ENCODE measurements around the gene NAT8L.

The NAT8L gene

DNA sequence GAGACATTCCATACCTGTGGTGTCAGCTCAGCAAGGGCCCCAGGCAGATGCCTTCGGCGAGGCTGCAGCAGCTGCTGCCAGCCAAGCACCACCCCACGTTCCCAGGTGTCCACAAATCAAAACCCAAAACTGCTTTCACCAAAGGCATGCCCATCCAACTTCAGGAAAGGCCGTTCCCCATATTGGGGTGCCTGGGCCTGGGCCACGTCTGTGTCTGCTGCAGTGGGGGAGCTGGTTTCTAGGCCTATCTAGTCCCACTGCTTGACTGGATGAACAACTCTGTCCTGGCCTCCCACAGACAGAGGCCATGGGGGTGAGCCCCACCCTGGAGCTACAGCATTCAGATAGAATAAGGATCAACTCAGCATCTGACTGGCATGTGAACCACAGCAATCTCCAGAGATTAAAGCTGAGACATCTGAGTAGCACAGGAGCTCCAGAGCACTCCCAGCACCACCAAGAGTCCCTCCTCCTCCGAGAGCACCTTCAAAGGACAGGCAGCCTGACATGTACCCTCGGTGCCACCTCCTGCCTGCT lies 37.0 kb downstream of the NAT8L start:
- ATAC-seq, result no peak

- ATAC-seq, result no peak
These were observed 42.4 kb downstream of the NAT8L start for GRCh38 chr4:2101346-2102044.

- no peak for ATAC-seq
These were observed 43.1 kb downstream of the NAT8L start for GRCh38 chr4:2102045-2102883.

DNA sequence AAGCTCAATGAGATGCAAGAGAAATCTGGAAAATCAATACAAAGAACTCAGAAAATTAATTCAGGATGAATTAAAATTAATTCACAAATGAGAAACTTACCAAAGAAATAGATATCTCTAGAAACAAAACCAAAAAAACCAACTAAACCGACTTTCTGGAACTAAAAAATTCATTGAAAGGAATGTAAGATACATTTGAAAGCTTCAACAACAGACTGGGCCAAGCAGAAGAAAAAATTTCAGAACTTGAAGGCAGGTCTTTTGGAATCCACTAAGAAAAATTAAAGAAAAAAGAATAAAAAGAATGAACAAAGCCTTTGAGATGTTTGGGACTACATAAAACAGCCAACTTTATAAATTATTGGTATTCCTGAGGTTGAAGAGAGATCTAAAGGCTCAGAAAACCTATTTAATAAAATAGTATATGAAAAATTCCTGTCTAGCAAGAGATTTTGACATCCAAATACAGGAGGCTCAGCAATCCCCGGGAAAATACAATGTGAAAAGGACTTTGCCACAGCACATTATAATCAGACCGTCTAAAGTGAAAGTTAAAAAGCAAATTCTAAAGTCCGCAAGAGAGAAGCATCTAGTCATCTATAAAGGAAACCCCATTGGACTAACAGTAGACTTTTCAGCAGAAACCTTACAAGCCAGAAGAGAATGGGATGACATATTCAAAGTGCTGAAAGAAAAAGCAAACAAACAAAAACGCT lies 44.2 kb downstream of the NAT8L start:
- ATAC-seq, result no peak

- ATAC-seq, result no peak
These were observed 44.9 kb downstream of the NAT8L start for GRCh38 chr4:2103843-2104547.

DNA sequence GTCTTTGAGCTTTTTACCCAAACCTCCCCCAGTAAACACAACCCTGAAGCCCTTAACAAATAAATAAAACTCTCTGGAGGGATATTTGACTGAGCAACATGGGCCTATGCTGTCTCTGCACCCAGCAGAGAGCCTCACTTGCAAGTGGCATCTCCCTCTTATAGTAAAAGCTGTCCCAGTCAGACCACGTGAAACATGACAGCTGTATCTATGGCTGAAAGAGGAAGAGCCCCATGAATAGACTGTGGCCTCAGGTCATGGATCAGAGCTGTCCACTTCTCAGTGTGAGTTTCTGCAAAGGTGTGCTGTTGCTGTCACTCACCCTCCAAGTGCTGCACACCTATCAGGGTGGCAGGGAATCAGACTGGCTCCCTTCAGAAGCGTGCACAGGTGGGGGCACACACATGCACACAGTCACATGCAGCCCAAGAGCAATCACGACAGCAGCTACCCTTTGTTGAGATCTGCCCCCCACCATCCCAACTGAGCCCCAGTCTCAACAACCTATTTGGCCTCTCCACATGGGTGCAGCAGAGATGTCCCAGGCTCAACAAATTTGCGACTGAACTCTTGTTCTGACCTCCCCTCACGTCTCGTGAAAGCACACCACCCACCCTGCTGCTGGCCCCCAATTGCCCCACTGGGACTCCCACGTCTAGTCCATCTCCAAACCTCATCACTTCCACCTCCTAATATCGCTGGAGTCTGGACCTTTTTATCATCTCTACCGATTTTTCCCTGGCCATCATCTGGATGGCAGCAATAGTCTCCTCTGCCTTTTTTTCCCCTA lies 45.6 kb downstream of the NAT8L start:
- ATAC-seq, result no peak

DNA sequence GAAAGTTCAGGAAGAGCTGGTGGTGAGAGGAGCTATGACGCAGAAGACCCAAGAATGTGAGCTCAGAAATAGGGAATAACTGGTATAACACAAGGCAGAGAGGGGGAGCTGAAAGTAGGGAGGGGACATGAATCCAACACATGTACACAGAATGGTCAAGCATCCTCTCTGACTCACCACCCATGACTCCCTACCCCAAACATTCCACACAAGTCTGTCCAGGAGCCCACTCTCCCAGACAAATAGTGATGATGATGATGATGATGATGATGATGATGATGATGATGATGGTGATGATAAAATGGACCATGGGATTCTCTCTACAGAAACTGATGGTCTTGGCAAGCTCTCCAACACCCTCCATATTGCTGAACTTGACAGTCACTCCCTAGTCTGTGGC lies 46.4 kb downstream of the NAT8L start:
- ATAC-seq, result no peak

DNA sequence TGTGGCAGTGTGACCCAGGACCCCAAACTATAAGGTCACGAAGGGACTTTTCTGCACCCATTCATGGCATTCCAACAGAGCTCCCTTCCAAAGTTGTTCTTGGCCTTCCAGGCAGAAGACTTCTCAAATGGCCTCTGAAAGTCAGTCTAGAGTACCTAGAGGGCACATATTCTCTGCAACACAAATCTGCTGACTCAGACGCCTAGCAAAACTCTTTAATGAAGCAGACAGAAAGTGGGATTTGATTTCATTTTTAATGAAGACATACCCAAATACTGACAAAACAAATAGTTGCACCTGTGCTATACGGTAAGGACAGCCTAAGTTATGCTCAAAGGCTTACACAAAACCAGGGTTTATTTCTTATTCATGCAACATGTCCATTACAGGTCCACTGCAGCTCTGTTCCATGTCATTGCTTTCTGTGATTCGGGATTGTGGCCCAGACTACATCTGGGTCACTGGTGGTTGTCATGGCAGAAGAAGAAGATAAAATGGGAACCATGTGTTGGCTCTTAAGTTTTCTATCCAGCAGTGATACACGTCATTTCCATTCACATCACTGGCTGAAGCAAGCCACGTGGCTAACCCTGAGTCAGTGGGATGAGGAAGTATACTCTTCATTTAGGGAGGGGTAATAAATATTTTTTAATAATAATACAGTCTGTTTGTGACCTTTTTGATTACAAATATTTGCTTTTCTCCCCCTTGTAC lies 57.7 kb downstream of the NAT8L start:
- no peak for ATAC-seq
